H1 (cell line): Measurements from ENCODE around the gene MALT1. TPM values are rescaled to one million over a fixed set of nuclear protein-coding genes. Genes with fewer than 3 reads are reported as not detected.

ENCODE experiments used
- CTCF ChIA-PET: fragments of 300-600 bp; sonication (Branson Sonifier 250); formaldehyde crosslinking; loops from one replicate; lab custom pipeline; 2021; ENCODE audit not compliant: partially characterized antibody; lab: Charles Lee
- POLR2A ChIA-PET: fragments of 300-600 bp; sonication (Branson Sonifier 250); formaldehyde crosslinking; loops from one replicate; lab custom pipeline; 2021; ENCODE audit warnings: inconsistent platforms; ENCODE audit not compliant: partially characterized antibody; lab: Charles Lee
- DNase-seq, 2 experiments: peaks; one replicate each; pipeline versions ENCODE4 v3.0.0 to v3.0.0-alpha.2; 2010 to 2022; ENCODE audit warnings: low spot score in 2 of 2, low read depth in 1 of 2, mixed read lengths in 1 of 2
- FAIRE-seq: peaks from 2 replicates; lab custom pipeline; 2011; peaks lifted over from hg19 to GRCh38; lab: Jason Lieb, UNC
- H2AFZ ChIP-seq: 2 replicates; pipeline ENCODE4 v1.8.1; 2012; ENCODE audit warnings: low read length, inconsistent platforms
- H2AK5ac ChIP-seq: 2 replicates; pipeline ENCODE4 v1.6.1; 2013; ENCODE audit warnings: low read depth, low read length
- H2BK120ac ChIP-seq: replicated peaks from 2 replicates; pipeline ENCODE3; 2013; ENCODE audit warnings: low read depth, low read length, inconsistent platforms
- H2BK12ac ChIP-seq: 2 replicates; pipeline ENCODE4 v1.6.1; 2013; ENCODE audit warnings: low read depth, low read length
- H2BK15ac ChIP-seq: 2 replicates; pipeline ENCODE4 v1.6.1; 2013; ENCODE audit warnings: low read length
- H2BK20ac ChIP-seq: 2 replicates; pipeline ENCODE4 v1.6.1; 2013; ENCODE audit warnings: low read length
- H2BK5ac ChIP-seq: 2 replicates; pipeline ENCODE4 v1.6.1; 2013; ENCODE audit warnings: low read depth, low read length
- H3K14ac ChIP-seq: 2 replicates; pipeline ENCODE4 v1.6.1; 2013; ENCODE audit warnings: inconsistent platforms; ENCODE audit not compliant: insufficient read length
- H3K18ac ChIP-seq: 2 replicates; pipeline ENCODE4 v1.6.1; 2013; ENCODE audit warnings: low read length; ENCODE audit errors: extremely low read depth
- H3K23ac ChIP-seq: 2 replicates; pipeline ENCODE4 v1.6.1; 2013; ENCODE audit warnings: inconsistent platforms; ENCODE audit not compliant: insufficient read length
- H3K23me2 ChIP-seq: 2 replicates; pipeline ENCODE4 v1.6.1; 2013; ENCODE audit warnings: low read depth, low read length
- H3K27ac ChIP-seq: 2 replicates; pipeline ENCODE4 v1.6.1; 2011; ENCODE audit warnings: low read depth, low read length, inconsistent platforms
- H3K27me3 ChIP-seq, 4 experiments: replicated peaks in 1 of 4; 1 replicate in 1 of 4; 2 replicates in 3 of 4; pipeline versions ENCODE4 v1.6.1 to v1.8.1; 2011 to 2013; ENCODE audit warnings: low read length in 3 of 4, mild to moderate bottlenecking in 3 of 4, inconsistent platforms in 2 of 4, mixed read lengths in 2 of 4, moderate library complexity in 1 of 4; ENCODE audit not compliant: control insufficient read depth in 3 of 4, insufficient read depth in 3 of 4; ENCODE audit errors: extremely low read depth in 1 of 4
- H3K36me3 ChIP-seq, 4 experiments: 2 replicates each; pipeline versions ENCODE4 v1.6.1 to v1.8.1; 2011 to 2013; ENCODE audit warnings: mild to moderate bottlenecking in 4 of 4, low read length in 3 of 4, moderate library complexity in 2 of 4, control low read depth in 1 of 4, inconsistent platforms in 1 of 4; ENCODE audit not compliant: insufficient read depth in 4 of 4, control insufficient read depth in 2 of 4
- H3K4ac ChIP-seq: replicated peaks from 2 replicates; pipeline ENCODE3; 2013; ENCODE audit warnings: low read length, low read depth, mixed read lengths, inconsistent platforms; ENCODE audit not compliant: insufficient read length
- H3K4me1 ChIP-seq, 4 experiments: replicated peaks in 1 of 4; 1 replicate in 1 of 4; 2 replicates in 3 of 4; pipeline versions ENCODE4 v1.6.1 to v1.8.1; 2011 to 2013; ENCODE audit warnings: low read length in 3 of 4, inconsistent platforms in 2 of 4, mixed read lengths in 1 of 4; ENCODE audit not compliant: insufficient read depth in 4 of 4, control insufficient read depth in 3 of 4
- H3K4me2 ChIP-seq, 2 experiments: 2 replicates each; pipeline versions ENCODE4 v1.6.1 to v1.8.1; 2011 to 2013; ENCODE audit warnings: low read depth in 2 of 2, low read length in 2 of 2, control low read depth in 1 of 2, inconsistent platforms in 1 of 2, mild to moderate bottlenecking in 1 of 2; ENCODE audit not compliant: insufficient read depth in 1 of 2
- H3K4me3 ChIP-seq, 4 experiments: fragments of 200-600, 300-600 bp in 1 of 4; sonication (generic), shearing (Covaris generic), sonication (Bioruptor Twin) in 1 of 4; 2 replicates each; pipeline versions ENCODE4 v1.5.1 to v1.8.1; 2011 to 2016; ENCODE audit warnings: low read length in 4 of 4, low read depth in 3 of 4, control low read depth in 2 of 4, inconsistent platforms in 2 of 4, mild to moderate bottlenecking in 2 of 4, mixed read lengths in 1 of 4, moderate library complexity in 1 of 4; ENCODE audit not compliant: insufficient read depth in 2 of 4; ENCODE audit errors: extremely low read depth in 1 of 4
- H3K56ac ChIP-seq: replicated peaks from 2 replicates; pipeline ENCODE3; 2013; ENCODE audit warnings: low read depth, mild to moderate bottlenecking, mixed read lengths, low read length, inconsistent platforms; ENCODE audit not compliant: insufficient read length
- H3K79me1 ChIP-seq: 2 replicates; pipeline ENCODE4 v1.6.1; 2013; ENCODE audit warnings: low read depth, low read length, control low read depth
- H3K79me2 ChIP-seq, 2 experiments: 2 replicates each; pipeline versions ENCODE4 v1.6.1 to v1.8.1; 2012 to 2013; ENCODE audit warnings: low read length in 2 of 2, mild to moderate bottlenecking in 2 of 2, inconsistent platforms in 1 of 2; ENCODE audit not compliant: insufficient read depth in 2 of 2, control insufficient read depth in 1 of 2
- H3K9ac ChIP-seq, 4 experiments: replicated peaks in 1 of 4; 1 replicate in 1 of 4; 2 replicates in 3 of 4; pipeline versions ENCODE4 v1.6.1 to v1.8.1; 2011 to 2013; ENCODE audit warnings: low read depth in 3 of 4, low read length in 3 of 4, control low read depth in 2 of 4, mild to moderate bottlenecking in 2 of 4, moderate library complexity in 2 of 4, inconsistent platforms in 1 of 4; ENCODE audit errors: extremely low read depth in 1 of 4
- H3K9me3 ChIP-seq, 2 experiments: 2 replicates each; pipeline versions ENCODE4 v1.6.1 to v1.8.1; 2012 to 2013; ENCODE audit warnings: mild to moderate bottlenecking in 2 of 2, moderate library complexity in 2 of 2, control low read depth in 1 of 2, inconsistent platforms in 1 of 2, low read depth in 1 of 2, low read length in 1 of 2, mixed read lengths in 1 of 2; ENCODE audit not compliant: insufficient read depth in 2 of 2
- H4K20me1 ChIP-seq, 2 experiments: replicated peaks in 1 of 2; 2 replicates each; pipeline versions ENCODE3 to v1.8.1; 2011 to 2013; ENCODE audit warnings: inconsistent platforms in 2 of 2, low read length in 2 of 2, mild to moderate bottlenecking in 1 of 2; ENCODE audit not compliant: insufficient read depth in 2 of 2, control insufficient read depth in 1 of 2
- H4K5ac ChIP-seq: 2 replicates; pipeline ENCODE4 v1.6.1; 2013; ENCODE audit warnings: low read length, low read depth, mixed read lengths, inconsistent platforms; ENCODE audit not compliant: insufficient read length
- H4K8ac ChIP-seq: 2 replicates; pipeline ENCODE4 v1.8.0; 2013; ENCODE audit warnings: mild to moderate bottlenecking, moderate library complexity, low read length, inconsistent platforms; ENCODE audit not compliant: insufficient read depth; ENCODE audit errors: extremely low read depth
- H4K91ac ChIP-seq: replicated peaks from 2 replicates; pipeline ENCODE3; 2013; ENCODE audit warnings: low read length, mixed read lengths, inconsistent platforms; ENCODE audit not compliant: insufficient read length
- CBX5 ChIP-seq: fragments of 300-800, 300-1000 bp; sonication (generic); IDR thresholded peaks from 2 replicates; pipeline ENCODE4 v1.7.1; 2016; ENCODE audit warnings: antibody characterized with exemption, low read length, low read depth
- MAFK ChIP-seq: IDR thresholded peaks from 2 replicates; pipeline ENCODE4 v1.6.1; 2012; ENCODE audit warnings: low read depth, mild to moderate bottlenecking, improper control_type of control experiment, low read length
- WGBS, 2 experiments: shearing (Covaris generic) in 1 of 2; methylation state at CpG; one replicate each; pipeline versions ENCODE4 v1.1.6 to v1.1.7; 2013 to 2015; ENCODE audit warnings: low lambda C conversion rate in 2 of 2, mixed read lengths in 2 of 2, inconsistent platforms in 1 of 2, low coverage in 1 of 2, missing lambda C conversion rate in 1 of 2; ENCODE audit not compliant: insufficient replicate concordance in 2 of 2, insufficient coverage in 1 of 2, insufficient read length in 1 of 2; ENCODE audit errors: extremely low coverage in 1 of 2, missing lambda C conversion rate in 1 of 2; 5-methylcytosine and 5-hydroxymethylcytosine counted together
- polyA plus RNA-seq, 7 experiments: library from polyadenylated mRNA; depleted of rRNA in 3 of 7; stranded (reverse) in 5 of 7; unstranded in 2 of 7; fragments of >200 nt in 5 of 7; fragments of 200-250 nt in 2 of 7; gene quantifications; 1 replicate in 5 of 7; 2 replicates in 1 of 7; 4 replicates in 1 of 7; pipeline versions ENCODE4 v1.2.1 to v1.2.3, GENCODE V29; 2011 to 2013; ENCODE audit warnings: missing spikeins in 2 of 7, mixed read lengths in 2 of 7
- total RNA-seq: library from RNA; stranded (reverse); fragmentation: NEBNext Ultra II Directional; extraction: Animal tissue kit (Norgen Biotek cat#: 25700); gene quantifications from 2 replicates; pipeline ENCODE4 v1.2.1, GENCODE V29; 2021

The MALT1 gene
- total and polyA plus RNA-seq, 2 of the 8 experiments (the other 6 are each of a cell fraction or from before 2014, with no cell fraction given), result 10.7 to 25.9 TPM

DNA sequence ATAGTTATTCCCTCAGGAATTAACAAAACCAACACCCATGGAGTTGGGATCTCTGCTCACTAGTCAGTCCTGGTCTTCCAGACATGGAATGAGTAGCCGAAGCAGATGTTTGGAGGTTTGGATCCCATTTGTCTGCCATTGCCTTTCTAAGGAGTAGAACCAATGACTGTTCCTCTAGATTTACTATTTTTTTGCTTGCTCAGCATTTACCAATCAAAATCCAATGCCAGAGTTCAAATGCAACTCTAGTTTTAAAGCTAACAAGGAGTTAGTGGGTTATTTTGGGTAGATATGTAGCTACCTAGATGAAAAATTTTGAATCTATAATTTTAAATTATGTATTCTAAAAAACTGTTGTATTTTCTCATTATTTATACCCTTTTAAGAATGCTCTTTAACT, 62.6 kb downstream of the MALT1 start:
- H3K23me2 ChIP-seq, result no peaks in the 10 kb centered on the region
- no peak overlapping the region for H3K4me2 ChIP-seq
- POLR2A ChIA-PET, result no interaction called here
- CTCF ChIA-PET, result interaction anchor here (0.5 to 1.5 kb wide), 2 partner anchors 8 to 15 kb away, joined by 3 read pairs; no protein-coding TSS in a partner anchor
- FAIRE-seq, result no peak
- H4K8ac ChIP-seq, result no peak overlapping the region
- H3K14ac ChIP-seq, result no peak overlapping the region
- WGBS, 2 experiments, result 94% methylated on average over 1 of the region's 1 CpG; no CpG with 5 or more reads in 1 of the 2 experiments
- H3K9me3 ChIP-seq, result no peaks in the 10 kb centered on the region
- no peak overlapping the region for H2BK15ac ChIP-seq
- no peak overlapping the region for H2BK120ac ChIP-seq
- no peak overlapping the region for H2BK5ac ChIP-seq
- H3K27me3 ChIP-seq, result no peaks in the 10 kb centered on the region
- no peaks in the 10 kb centered on the region for H3K4me1 ChIP-seq
- H3K56ac ChIP-seq, result no peak overlapping the region
- H4K91ac ChIP-seq, result no peak overlapping the region
- H3K23ac ChIP-seq, result no peak overlapping the region
- no peak overlapping the region for H2BK12ac ChIP-seq
- no peak overlapping the region for H3K4ac ChIP-seq
- peaks cover 0 to 12% (median 6%) of the 10 kb centered on the region in 4 experiments; a peak in 3 of 8 replicates for H3K36me3 ChIP-seq
- no peak for TF ChIP-seq CBX5
- TF ChIP-seq MAFK, result peak; percentile 94
- TF ChIP-seq, all 59 proteins: peak for 1
- Histone ChIP-seq H2BK20ac (no peak overlapping the region), H4K5ac (no peak overlapping the region), H2AK5ac (no peak overlapping the region), H3K18ac (no peak overlapping the region), H3K4me3 (no peak overlapping the region), H3K79me2 (no peaks in the 10 kb centered on the region), H2AFZ (no peak overlapping the region), H3K9ac (no peak overlapping the region), H4K20me1 (no peaks in the 10 kb centered on the region), H3K79me1 (no peaks in the 10 kb centered on the region), H3K27ac (no peak overlapping the region)
- DNase-seq, result no peak
